Measurements from ENCODE around the gene HLA-DQB2.

DNA sequence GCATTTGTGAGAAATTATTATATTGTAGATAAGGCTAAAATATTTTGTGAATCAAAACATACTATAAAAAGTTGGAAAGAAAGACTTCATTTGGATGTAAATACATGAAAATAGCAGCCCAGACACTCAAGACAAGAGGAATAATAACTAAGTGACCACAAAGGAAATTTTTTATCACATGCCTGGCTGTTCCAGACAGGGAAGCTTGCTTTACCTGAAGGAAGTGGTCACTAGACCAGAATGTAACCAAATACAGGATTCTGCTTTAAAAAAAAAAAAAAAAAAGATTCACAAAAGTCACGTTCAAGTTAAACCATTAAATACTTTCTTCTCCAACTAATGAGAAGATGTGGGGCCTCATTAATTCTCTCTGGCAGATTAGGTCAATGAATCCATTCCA lies 9.3 kb upstream of the HLA-DQB2 start:
- TF ChIP-seq POLR2A (IDR thresholded peaks at IDR 0.05): no peak
- TF ChIP-seq CTCF (IDR thresholded peaks at IDR 0.05): no peak
